Testis (tissue), 3 donors: Measurements from ENCODE around the gene CELSR2. TPM values are rescaled to one million over a fixed set of nuclear protein-coding genes. Genes with fewer than 3 reads are reported as not detected.

Source experiments
- DNase-seq: peaks from one replicate; pipeline ENCODE4 v3.0.0-alpha.2; 2019
- H3K27ac ChIP-seq, 2 donors: fragments of 200-600 bp; sonication (generic); one replicate each; pipeline ENCODE4 v1.5.1; 2019
- H3K27me3 ChIP-seq: fragments of 200-600 bp; sonication (generic); one replicate; pipeline ENCODE4 v1.5.1; 2019
- H3K36me3 ChIP-seq: fragments of 200-600 bp; sonication (generic); one replicate; pipeline ENCODE4 v1.5.1; 2017; ENCODE audit warnings: low read depth; ENCODE audit errors: missing control alignments
- H3K4me1 ChIP-seq: fragments of 200-600 bp; sonication (generic); one replicate; pipeline ENCODE4 v1.5.1; 2019
- H3K4me3 ChIP-seq, 2 donors: fragments of 200-600 bp; sonication (generic); one replicate each; pipeline ENCODE4 v1.5.1; 2017 to 2019
- H3K9me3 ChIP-seq: fragments of 200-600 bp; sonication (generic); one replicate; pipeline ENCODE4 v1.5.1; 2017
- CTCF ChIP-seq, 3 experiments: fragments of 450-650 bp in 2 of 3; fragments of 200-600 bp in 1 of 3; sonication (generic) in 1 of 3; IDR thresholded peaks; one replicate each; pipeline ENCODE4 v1.5.1; 2016 to 2019; ENCODE audit warnings: antibody characterized with exemption in 3 of 3, mild to moderate bottlenecking in 2 of 3, moderate library complexity in 1 of 3
- POLR2A ChIP-seq: fragments of 450-650 bp; IDR thresholded peaks from one replicate; pipeline ENCODE4 v1.6.1; 2017; ENCODE audit warnings: antibody characterized with exemption, mild to moderate bottlenecking, moderate library complexity
- WGBS, 2 donors: methylation state at CpG; one replicate each; pipeline ENCODE4 v1.1.5; 2018; 5-methylcytosine and 5-hydroxymethylcytosine counted together
- intact Hi-C: fragments of 100-400 bp; cut with DNase I; formaldehyde crosslinking; loops from one replicate; pipeline ENCODE4 v1.15.1; 2023; ENCODE audit warnings: low total_unique reads
- polyA plus RNA-seq: library from polyadenylated mRNA; stranded (reverse); fragments of 350-450 nt; fragmentation: Illumina TruSeq; extraction: RNeasy Lipid Tissue Mini Kit (QIAGEN cat#74804); gene quantifications from one replicate; pipeline ENCODE4 v1.2.3, GENCODE V29; 2014; ENCODE audit warnings: low read depth, low replicate concordance; ENCODE audit not compliant: insufficient read depth
- total RNA-seq, 2 donors: library from RNA; depleted of rRNA; stranded (reverse); fragments of >200 nt; gene quantifications; one replicate each; pipeline ENCODE4 v1.2.3, GENCODE V29; 2016

The CELSR2 gene
- total and polyA plus RNA-seq, 3 donors from 2014 or later, result 59.6 to 140 (median 107) TPM

- intact Hi-C loops, result loop anchor here (5.0 kb wide), 1 partner anchor 139 kb away; no protein-coding TSS in a partner anchor
- Histone ChIP-seq H3K9me3 (no peaks in the 10 kb centered on the region), H3K27ac (no peak overlapping the region), H3K4me3 (no peak overlapping the region), H3K36me3 (no peaks in the 10 kb centered on the region), H3K4me1 (peaks cover 16% of the 10 kb centered on the region), H3K27me3 (no peaks in the 10 kb centered on the region)
- peak; percentile 93 for DNase-seq
- peak; percentile 93 to 100 (median 99) for TF ChIP-seq CTCF (IDR thresholded peaks at IDR 0.05)
- TF ChIP-seq POLR2A, result no peak
- 69% methylated on average over 10 to 29 of the region's 29 CpGs for WGBS, 2 donors
Measured at GRCh38 chr1:109263597-109264378, 14.4 kb downstream of the CELSR2 start.

GRCh38 chr1:109264379-109264755 is 15.0 kb downstream of the CELSR2 start:
- Histone ChIP-seq H3K27me3 (no peaks in the 10 kb centered on the region), H3K4me1 (peaks cover 10% of the 10 kb centered on the region), H3K27ac (no peak overlapping the region), H3K4me3 (no peak overlapping the region), H3K9me3 (no peaks in the 10 kb centered on the region), H3K36me3 (no peaks in the 10 kb centered on the region)
- TF ChIP-seq CTCF (IDR thresholded peaks at IDR 0.05), result no peak
- TF ChIP-seq POLR2A, result no peak
- intact Hi-C loops, result loop anchor here (5.0 kb wide), 1 partner anchor 138 kb away; no protein-coding TSS in a partner anchor
- DNase-seq, result no peak
- WGBS, 2 donors, result 79 to 100% methylated on average over 1 to 9 of the region's 9 CpGs

GRCh38 chr1:109265016-109265415 is 15.7 kb downstream of the CELSR2 start:
- DNase-seq, result no peak
- Histone ChIP-seq H3K36me3 (no peaks in the 10 kb centered on the region), H3K27ac (no peak overlapping the region), H3K27me3 (no peaks in the 10 kb centered on the region), H3K9me3 (no peaks in the 10 kb centered on the region), H3K4me1 (peaks cover 3% of the 10 kb centered on the region), H3K4me3 (no peak overlapping the region)
- 94 to 100% methylated on average over 3 to 4 of the region's 4 CpGs for WGBS, 2 donors
- intact Hi-C loops, result no loop called here
- no peak for TF ChIP-seq POLR2A
- no peak for TF ChIP-seq CTCF (IDR thresholded peaks at IDR 0.05)

- TF ChIP-seq CTCF (IDR thresholded peaks at IDR 0.05) (no peak), POLR2A (no peak)
- no peak for DNase-seq
- Histone ChIP-seq H3K36me3 (no peaks in the 10 kb centered on the region), H3K27ac (no peak overlapping the region), H3K27me3 (no peaks in the 10 kb centered on the region), H3K4me1 (no peaks in the 10 kb centered on the region), H3K4me3 (no peak overlapping the region), H3K9me3 (no peaks in the 10 kb centered on the region)
- intact Hi-C loops, result no loop called here
- 96 to 100% methylated on average over 4 to 13 of the region's 13 CpGs for WGBS, 2 donors
Measured at GRCh38 chr1:109265741-109266330, 16.5 kb downstream of the CELSR2 start.
